Measurements from ENCODE around the gene ANO1.
A peak's percentile ranks its signal among the peaks of the same experiment; 100 is the strongest.

The ANO1 gene

DNA sequence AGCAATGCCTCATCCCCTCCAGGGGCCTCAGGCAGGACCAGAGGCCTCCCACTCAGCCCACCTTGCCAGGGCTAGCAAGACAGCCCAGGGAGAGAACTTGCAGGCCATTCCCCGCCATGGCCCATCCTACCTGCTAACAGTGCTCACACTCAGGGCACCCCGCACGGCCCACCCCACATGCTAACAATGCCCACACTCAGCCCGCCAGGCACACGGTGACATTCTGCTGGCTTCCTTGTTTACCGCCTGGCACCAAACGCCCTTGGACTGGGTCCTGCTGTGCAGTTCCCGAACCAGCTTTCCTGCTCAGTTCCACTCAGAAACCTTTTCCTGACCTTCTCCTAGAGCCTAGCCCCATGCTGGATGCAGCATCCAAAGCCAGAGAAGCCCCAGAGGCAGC, 91.5 kb downstream of the ANO1 start:
- no peak for DNase-seq

GRCh38 chr11:70170596-70171210, 92.6 kb downstream of the ANO1 start:
- DNase-seq = no peak

- DNase-seq = no peak
These were observed 94.9 kb downstream of the ANO1 start for GRCh38 chr11:70173018-70173417.

DNA sequence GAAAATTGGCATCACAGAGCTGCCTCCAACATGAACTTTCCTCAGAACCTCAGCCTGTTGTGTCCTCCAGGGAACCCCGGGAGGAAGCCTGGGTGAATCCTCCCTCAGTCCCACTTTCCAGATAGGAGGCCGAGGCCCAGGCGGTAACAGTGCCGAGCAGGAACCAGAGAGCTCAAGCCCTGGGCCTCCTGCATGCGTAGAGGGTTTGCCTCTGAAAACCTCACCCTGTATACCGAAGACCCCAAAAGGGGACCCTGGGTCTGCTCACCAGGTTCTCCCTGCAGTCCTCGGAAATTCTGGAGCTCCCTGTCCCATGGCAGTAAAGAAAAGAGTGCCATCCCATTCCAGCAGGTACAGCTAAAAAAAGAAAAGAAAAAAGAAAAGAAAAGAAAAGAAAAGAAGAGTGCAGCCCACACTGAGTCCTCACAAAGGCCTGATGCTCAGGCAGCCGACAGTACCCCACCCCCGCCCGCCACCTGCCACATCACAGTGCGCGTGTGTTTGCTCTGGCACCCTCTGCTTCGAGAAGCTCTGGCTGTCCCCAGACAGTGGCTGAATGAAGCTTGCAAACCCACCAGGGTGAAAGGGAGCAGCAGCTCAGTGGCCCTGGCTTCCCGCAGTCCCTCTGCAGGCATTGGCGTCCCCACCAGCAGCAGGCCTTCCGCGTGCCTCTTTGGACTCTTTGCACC, 96.6 kb downstream of the ANO1 start:
- no peak for DNase-seq

DNA sequence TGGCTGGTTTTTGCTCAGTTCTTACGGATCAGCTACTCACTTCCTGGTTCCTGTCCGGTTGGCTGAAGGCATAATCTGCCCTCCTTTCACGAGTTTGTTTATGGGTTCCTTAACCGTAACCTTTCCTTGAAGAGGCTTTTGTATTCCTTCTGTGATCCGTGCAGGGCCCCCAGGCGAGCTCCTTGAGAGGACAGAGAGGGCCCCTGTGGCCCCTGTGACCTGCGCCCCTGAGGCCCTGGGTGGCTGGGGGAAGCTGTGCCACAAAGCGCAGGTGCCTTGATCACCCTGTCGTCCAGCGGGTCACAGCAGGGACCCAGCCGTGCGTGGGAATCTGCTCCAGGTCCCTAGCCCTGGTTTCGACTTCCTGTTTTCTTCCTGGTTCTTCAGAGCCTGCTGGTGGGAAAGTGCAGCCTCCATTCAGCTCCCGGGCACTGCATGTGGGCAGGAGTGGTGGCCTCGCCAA, 97.2 kb downstream of the ANO1 start:
- no peak for DNase-seq

DNA sequence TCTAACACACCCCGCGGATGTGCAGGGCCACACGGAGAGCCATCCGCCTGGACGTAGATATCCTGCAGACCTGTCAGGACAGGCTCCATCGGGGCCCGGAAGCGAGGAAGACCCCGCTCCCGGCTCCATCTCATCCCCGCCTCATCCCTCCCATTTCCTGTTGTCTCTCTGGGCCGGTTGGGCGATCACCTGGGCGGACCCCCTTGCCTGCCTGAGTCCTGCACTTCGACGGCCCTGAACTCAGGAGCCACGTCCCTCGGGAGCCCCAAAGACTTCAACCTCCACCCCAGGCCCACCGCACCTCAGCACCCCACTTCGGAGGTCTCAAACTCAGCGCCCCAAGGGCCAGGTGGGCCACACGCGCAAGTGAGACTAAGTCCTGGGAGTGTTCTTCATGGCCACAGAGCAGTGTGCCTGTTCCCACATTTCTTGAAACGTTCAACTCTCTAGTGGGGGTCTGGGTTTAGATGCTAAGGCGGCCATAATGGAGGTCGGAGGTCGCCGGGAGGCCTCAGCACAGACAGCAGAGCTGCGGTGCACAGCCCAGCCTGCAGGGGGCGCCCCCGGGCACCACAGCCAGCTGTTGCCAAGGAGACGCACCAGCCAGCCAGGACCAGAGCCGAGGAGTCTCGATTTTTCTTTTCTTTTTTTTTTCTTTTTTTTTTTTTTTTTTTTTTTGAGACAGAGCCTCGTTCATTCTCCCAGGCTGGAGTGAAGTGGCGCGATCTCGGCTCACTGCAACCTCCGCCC, 99.0 kb downstream of the ANO1 start:
- no peak for DNase-seq

DNA sequence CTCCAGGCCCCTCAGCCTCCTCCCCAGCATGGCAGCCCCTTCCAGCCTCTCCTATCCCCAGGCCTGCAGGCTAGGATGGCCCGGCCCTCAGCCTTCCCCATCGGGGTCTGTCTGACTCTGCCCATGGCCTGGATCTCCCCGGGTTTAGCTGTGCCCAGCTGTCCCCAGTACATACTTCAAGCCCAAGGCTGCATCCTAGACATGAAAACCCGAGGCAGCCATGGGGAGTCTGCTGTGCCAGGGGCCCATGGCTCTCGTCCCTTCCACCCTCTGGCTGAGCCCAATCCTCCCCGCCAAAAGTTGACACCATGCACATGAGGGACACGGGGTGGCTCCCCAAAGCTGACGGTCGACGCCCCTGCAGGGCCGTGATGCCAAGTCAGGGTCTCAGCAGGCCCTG, 102.8 kb downstream of the ANO1 start:
- no peak for DNase-seq

- no peak for DNase-seq
These were observed 104.1 kb downstream of the ANO1 start for GRCh38 chr11:70182266-70182665.

DNA sequence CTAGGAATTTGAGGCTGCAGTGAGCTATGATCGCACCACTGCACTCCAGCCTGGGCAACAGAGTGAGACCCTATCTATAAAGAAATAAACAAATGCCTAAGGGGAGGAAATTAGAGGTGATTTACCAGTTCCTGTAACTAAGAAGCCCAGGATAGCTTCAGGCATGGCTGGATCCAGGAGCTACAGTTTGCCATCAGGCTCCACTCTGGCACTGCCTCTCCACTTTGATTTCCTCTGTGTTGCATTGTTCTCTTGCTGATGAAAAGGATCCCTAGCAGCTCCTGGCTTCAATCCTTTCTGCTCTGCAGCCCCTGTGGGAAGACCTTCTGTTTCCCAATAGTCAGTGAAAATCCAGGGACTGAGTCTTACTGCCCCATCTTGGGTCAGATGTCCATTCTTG, 104.9 kb downstream of the ANO1 start:
- DNase-seq = no peak

DNA sequence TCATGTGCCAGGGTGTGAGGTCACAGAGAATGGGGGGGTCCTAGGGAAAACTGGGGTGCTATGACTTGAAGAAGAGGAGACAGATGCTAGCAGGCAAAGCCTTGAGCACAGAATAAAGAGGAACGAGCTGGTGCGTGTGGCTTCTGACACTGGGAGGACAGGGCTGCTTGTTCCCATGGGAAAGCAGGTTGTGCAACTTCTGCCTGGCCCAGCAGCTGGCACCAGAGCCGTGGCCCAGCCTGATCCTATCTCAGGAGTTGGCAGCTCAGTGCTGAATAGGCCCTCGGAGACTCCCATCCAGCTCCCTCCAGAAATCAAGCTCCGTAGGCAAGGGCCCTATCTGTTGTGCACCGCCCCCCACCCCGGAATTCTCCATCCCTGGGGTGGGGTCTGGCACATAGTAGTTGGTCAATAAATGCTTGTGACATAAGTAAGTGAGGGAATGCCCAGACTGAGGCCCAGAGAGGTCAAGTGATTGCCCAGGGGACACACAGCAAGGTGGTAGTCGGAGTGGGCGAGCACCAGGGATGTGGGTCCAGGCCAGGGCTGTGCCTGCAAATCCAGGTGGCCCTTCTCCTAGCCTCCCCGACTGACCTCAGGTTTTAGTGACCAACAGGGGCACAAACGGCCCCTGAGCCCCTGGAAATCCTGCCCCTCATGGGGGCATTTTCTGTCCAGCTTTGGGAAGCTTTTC, 105.5 kb downstream of the ANO1 start:
- DNase-seq = no peak

DNA sequence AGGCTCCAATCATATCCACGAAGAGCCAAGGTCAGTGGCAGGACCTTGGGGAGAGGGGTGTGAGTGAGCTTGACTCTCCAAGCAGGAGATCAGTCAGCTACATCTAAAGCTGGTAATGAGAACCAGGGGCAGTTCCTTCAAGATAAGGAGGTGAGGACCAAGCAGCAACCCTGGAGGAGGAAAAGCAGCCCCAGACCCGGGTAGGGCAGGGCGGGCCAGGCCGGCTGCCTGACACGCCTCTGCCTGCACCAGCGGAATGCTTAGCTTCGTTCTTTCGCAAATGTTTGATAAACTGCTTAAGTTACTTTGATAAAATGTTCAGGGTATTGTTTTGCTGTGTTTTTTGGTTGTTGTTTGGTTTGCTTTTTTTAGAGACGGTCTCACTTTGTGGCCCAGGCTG, 106.3 kb downstream of the ANO1 start:
- no peak for DNase-seq

DNA sequence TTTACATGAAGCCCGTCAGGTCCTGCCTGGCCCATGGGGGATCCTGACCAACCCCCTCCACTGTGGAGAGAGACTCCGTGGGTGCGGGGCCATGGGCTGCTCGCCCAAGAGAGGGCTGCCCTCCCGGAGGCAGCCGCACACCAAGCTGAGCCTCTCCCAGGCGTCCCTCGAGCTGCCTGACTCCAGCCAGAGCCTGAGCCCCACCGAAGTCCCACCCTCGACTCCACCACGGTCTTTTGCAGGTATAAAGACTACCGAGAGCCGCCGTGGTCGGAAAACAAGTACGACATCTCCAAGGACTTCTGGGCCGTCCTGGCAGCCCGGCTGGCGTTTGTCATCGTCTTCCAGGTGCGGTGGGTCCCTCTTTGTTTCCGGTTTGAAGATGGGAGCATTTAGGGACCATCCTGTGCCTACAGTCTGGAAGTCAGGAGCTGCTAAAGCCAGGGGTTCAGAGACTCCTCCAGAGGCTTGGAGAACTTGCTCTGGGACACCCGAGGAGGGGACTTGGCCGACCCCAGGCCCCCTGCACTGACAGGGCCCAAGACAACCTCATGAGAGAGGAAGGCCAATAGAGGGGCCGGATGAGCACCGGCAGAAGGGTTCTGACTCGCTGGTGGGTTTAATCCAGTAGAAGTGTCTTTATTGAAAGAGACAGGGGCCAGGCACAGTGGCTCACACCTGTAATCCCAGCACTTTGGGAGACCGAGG, 107.4 kb downstream of the ANO1 start:
- no peak for DNase-seq

GRCh38 chr11:70186420-70186819, 108.3 kb downstream of the ANO1 start:
- DNase-seq = no peak

DNA sequence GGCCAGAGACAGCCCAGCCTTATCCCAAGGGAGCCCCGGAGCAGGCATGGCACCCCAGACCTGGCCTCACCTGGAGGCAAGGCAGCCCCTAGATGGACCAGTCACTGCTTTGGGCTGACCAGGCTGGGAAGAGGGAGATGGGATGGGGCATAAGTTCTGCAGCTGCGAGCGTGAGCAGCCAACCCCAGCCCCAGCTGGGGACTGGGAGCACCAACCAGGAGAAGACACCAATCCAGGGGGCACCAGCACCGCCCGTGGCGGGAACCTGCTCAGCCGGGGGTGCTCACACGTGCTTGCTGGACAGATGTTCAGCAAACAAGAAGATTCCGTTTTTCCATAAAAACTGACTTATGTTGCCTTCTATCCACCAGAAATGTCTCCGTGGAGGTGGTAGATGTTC, 108.8 kb downstream of the ANO1 start:
- DNase-seq = no peak

GRCh38 chr11:70187771-70188170, 109.7 kb downstream of the ANO1 start:
- no peak for DNase-seq

DNA sequence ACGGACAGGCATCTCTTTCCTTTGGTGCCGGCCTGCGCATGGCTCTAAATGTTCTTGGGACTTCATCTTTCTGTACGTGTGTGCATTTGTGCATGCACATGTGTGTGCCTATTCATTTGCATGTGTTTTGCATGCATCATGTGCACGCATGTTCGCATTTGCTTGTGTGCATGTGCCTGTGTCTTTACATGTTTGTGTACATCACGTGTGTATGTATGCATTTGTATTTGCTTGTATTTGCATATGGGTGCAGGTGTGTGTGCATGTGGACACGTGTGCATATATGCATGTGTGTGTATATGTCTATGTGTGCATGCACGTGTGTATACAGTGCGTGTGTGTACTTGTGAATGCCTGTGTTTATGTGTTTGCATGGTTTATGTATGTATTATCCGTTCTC, 111.5 kb downstream of the ANO1 start:
- no peak for DNase-seq

DNA sequence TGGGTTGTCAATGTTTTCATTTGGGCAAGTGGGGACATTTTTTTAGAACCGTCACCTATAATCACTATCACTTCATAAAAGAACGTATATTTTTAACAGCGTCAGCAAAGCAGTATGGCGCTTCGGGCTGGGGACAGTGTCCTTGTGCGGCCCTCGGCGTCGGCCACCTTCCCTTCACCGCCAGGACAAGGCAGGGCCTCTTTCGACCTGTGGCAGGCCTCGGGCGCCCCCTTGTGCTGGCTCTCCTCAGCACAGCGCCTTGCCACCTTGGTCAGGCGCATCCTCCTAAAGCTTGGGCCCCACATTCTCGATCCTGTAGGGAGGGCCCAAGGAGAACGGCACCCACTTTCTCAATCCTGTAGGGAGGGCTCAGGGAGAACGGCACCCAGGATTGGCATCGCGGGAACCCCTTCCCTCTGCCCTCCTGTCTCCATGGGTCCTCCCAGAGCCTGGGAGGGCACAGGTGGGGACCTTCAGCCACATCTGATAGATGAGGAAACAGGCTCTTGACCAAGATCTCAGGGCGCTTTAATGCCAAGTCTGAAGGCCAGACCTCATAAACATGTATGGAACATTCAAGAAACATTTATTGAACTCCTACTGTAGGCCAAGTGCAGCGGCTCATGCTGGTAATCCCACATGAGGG, 113.5 kb downstream of the ANO1 start:
- DNase-seq = peak; percentile 68

DNA sequence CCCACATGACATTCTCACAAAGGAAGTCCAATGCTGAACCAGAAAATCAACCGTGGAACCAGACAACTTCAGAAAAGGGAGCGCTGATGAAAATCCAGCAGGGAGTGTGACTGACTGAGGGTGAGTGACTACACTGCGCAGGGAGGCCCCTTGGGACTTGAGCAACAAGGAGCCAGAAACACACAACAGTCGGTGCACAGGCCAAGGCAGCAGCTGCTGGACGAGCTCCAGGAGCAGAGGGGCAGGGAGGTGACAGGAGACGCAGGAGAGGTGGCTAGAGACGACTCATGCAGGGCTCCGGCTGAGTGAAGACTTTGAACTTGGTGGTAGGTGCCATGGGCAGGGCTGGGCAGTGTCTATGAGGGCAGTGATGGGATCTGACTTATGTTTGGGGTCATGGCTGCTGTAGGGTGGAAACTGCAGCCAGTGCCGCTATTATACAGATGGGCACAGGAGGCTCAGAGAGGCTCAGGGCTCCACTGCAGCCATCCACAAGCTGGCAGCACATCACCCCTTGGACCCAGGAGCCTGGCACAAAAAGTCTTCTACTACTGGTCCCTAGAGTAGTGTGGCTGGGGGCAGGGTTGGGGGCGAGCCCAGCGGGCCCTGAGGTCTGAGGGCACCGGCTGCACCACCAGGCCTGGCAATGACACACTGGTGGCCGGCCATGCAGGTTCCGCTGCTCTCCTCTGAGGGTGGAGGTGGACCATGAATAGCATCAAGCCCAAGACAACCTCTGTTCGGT, 114.7 kb downstream of the ANO1 start:
- no peak for DNase-seq

DNA sequence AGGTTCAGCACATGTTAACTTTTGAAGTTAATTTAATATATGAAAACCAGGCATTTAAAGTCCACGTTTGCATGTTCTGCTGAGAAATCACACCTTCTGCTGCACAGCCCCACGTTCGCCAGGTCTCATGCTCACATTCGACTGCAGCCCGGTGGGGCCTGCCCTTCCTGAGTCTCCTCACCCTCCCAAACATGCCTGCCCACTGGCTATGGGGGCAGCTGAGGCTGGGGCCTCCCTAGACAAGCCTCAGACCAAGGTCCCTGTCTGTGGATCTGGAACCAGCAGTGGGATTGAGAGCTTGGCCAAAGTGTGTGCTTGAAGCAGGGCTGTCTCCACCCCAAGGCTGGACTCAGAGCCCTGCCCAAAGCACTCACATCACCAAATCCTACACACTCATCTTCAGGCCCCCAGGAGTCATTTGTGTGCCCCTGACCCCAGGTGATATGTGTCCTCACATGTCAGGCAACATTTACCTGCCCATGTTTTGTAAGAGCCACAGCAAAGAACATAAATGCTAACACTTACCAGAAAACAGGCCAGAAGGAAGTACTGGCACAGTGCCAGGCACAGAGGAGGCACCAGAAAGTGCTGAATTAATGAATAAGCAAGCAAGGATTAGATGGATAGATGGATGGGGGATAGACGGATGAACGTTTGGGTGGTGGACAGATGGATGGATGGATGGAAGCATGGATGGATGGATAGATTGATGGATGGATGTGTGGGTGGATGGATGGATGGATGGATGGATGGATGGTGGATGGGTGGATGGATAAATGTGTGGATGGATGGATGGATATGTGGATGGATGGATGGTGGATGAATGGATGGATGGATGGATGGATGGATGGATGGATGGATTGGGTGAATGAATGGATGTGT, 115.5 kb downstream of the ANO1 start:
- no peak for DNase-seq

Measured in right hindlimb (tissue), 1 donor.